Measurements from ENCODE around the gene CDSN. TPM values are rescaled to one million over a fixed set of nuclear protein-coding genes. Genes with fewer than 3 reads are reported as not detected.

Gene CDSN
- polyA plus RNA-seq, 1 experiment, result not detected

DNA sequence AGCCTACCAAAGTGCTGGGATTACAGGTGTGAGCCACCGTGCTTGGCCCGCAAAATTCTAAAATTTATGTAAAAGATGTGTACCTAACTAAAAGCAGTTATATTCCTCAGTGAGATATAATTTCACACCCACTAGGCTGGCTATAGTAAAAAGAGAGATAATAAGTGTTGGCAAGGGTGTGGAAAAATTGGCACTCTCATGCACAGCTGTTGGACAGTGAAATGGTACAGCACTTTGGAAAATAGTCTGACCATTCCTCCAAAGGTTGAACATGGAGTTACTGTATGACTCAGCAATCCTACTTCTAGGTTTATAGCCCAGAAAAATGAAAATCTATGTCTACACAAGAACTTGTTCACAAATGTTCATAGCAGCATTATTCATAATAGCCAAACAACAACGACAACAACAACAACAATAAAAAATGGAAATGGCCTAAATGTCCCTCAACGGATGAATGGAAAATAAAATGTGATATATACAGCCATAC is 21.8 kb downstream of the CDSN start:
- Histone ChIP-seq H3K27me3 (ENCODE audit: control insufficient read depth, insufficient read depth, low read length) (peaks cover 6% of the 10 kb centered on the region), H3K27ac (ENCODE audit: low read depth, low read length) (no peak overlapping the region), H3K9me3 (ENCODE audit: control insufficient read depth, insufficient read depth, low read length) (no peaks in the 10 kb centered on the region), H3K4me3 (ENCODE audit: low read depth, low read length) (no peak overlapping the region)
- CTCF ChIA-PET, result interaction anchor here (0.8 to 1.5 kb wide), 3 partner anchors 11 to 270 kb away, joined by 3 to 5 read pairs (median 4); no protein-coding TSS in a partner anchor
- TF ChIP-seq, protein P1, sequence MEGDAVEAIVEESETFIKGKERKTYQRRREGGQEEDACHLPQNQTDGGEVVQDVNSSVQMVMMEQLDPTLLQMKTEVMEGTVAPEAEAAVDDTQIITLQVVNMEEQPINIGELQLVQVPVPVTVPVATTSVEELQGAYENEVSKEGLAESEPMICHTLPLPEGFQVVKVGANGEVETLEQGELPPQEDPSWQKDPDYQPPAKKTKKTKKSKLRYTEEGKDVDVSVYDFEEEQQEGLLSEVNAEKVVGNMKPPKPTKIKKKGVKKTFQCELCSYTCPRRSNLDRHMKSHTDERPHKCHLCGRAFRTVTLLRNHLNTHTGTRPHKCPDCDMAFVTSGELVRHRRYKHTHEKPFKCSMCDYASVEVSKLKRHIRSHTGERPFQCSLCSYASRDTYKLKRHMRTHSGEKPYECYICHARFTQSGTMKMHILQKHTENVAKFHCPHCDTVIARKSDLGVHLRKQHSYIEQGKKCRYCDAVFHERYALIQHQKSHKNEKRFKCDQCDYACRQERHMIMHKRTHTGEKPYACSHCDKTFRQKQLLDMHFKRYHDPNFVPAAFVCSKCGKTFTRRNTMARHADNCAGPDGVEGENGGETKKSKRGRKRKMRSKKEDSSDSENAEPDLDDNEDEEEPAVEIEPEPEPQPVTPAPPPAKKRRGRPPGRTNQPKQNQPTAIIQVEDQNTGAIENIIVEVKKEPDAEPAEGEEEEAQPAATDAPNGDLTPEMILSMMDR (IDR thresholded peaks at IDR 0.05; ENCODE audit: low read depth, low read length), result no peak
- DNase-seq (ENCODE audit: low read depth, low spot score), result no peak
- POLR2A ChIA-PET, result no interaction called here

DNA sequence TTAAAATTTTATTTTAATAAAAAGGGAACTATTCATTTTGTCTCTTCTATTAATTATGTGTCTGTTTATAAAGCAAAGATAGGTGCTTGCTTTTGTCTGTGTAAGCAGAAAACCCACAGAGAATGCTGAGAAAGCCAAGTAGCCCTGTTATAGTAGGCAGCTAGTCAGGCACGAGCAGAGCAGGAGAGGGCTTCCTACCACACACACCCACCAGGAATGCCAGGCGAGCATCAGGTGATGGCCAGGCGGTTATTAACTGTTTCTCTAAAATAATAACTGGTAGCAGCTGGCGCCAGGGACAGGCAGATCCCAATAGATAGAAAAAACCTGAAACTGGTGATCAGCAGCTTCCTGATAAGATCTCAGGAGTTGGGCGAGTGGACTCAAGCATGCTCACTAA is 23.6 kb downstream of the CDSN start:
- DNase-seq (ENCODE audit: low read depth, low spot score), result no peak
- ChIA-PET CTCF (interaction anchor here (0.7 to 1.7 kb wide), 3 partner anchors 9 to 552 kb away, joined by 3 to 13 read pairs (median 3); no protein-coding TSS in a partner anchor), POLR2A (no interaction called here)
- H3K4me3 ChIP-seq (ENCODE audit: low read depth, low read length), result no peak overlapping the region
- H3K27me3 ChIP-seq (ENCODE audit: control insufficient read depth, insufficient read depth, low read length), result peaks cover 6% of the 10 kb centered on the region
- H3K9me3 ChIP-seq (ENCODE audit: control insufficient read depth, insufficient read depth, low read length), result no peaks in the 10 kb centered on the region
- no peak overlapping the region for H3K27ac ChIP-seq (ENCODE audit: low read depth, low read length)
- TF ChIP-seq, protein P1 (IDR thresholded peaks at IDR 0.05; ENCODE audit: low read depth, low read length), result no peak

DNA sequence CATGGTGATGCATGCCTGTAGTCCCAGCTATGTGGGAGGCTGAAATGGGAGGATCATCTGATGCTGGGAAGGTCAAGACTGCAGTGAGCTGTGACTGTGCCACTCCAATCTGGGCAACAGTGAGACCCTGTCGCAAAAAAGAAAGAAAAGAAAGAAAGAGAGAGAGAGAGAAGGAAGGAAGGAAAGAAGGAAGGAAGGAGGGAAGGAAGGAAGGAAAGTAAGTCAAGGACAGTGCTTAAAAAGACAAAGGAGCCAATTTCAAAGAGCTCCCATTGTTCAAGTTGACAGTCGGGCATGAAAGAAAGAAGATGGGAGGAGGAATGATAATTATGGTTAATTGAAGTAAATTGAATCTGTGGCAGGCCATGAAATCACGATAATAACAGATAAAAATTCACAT is 24.0 kb downstream of the CDSN start:
- no peak overlapping the region for H3K27ac ChIP-seq (ENCODE audit: low read depth, low read length)
- no peak for DNase-seq (ENCODE audit: low read depth, low spot score)
- no peak overlapping the region for H3K4me3 ChIP-seq (ENCODE audit: low read depth, low read length)
- H3K27me3 ChIP-seq (ENCODE audit: control insufficient read depth, insufficient read depth, low read length), result peaks cover 6% of the 10 kb centered on the region
- POLR2A ChIA-PET, result no interaction called here
- TF ChIP-seq, protein P1 (IDR thresholded peaks at IDR 0.05; ENCODE audit: low read depth, low read length), result no peak
- CTCF ChIA-PET, result interaction anchor here (0.7 to 1.7 kb wide), 3 partner anchors 9 to 551 kb away, joined by 3 to 13 read pairs (median 3); no protein-coding TSS in a partner anchor
- H3K9me3 ChIP-seq (ENCODE audit: control insufficient read depth, insufficient read depth, low read length), result no peaks in the 10 kb centered on the region

DNA sequence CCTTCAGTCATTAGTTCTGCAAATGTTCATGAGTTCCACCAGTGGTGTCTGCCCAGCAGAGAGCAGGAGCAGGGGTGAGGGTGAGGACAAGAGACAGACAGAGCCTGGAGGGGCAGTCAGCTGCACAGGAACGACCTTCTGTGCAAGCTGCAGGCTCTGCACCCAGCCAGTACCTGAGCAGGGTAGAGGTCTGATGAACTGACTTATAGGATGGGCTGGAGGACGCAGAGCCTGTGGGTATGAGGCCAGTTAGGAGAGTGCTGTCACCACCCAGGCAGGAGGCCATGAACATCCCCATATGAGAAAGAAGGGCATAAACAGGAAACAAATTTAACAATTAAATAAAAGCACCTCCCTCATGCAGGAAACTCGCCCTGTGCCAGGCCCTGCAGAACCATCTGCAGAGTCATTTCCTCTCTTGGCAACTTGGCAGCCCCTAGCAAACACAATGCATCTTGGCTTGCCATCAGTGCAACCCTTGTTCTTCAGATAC is 25.8 kb downstream of the CDSN start:
- Histone ChIP-seq H3K9me3 (ENCODE audit: control insufficient read depth, insufficient read depth, low read length) (no peaks in the 10 kb centered on the region), H3K4me3 (ENCODE audit: low read depth, low read length) (no peak overlapping the region), H3K27ac (ENCODE audit: low read depth, low read length) (no peak overlapping the region), H3K27me3 (ENCODE audit: control insufficient read depth, insufficient read depth, low read length) (peaks cover 4% of the 10 kb centered on the region)
- ChIA-PET CTCF (interaction anchor here (1.0 kb wide), 1 partner anchor 38 kb away, joined by 3 read pairs; no protein-coding TSS in a partner anchor), POLR2A (no interaction called here)
- TF ChIP-seq, protein P1 (IDR thresholded peaks at IDR 0.05; ENCODE audit: low read depth, low read length), result no peak
- no peak for DNase-seq (ENCODE audit: low read depth, low spot score)

DNA sequence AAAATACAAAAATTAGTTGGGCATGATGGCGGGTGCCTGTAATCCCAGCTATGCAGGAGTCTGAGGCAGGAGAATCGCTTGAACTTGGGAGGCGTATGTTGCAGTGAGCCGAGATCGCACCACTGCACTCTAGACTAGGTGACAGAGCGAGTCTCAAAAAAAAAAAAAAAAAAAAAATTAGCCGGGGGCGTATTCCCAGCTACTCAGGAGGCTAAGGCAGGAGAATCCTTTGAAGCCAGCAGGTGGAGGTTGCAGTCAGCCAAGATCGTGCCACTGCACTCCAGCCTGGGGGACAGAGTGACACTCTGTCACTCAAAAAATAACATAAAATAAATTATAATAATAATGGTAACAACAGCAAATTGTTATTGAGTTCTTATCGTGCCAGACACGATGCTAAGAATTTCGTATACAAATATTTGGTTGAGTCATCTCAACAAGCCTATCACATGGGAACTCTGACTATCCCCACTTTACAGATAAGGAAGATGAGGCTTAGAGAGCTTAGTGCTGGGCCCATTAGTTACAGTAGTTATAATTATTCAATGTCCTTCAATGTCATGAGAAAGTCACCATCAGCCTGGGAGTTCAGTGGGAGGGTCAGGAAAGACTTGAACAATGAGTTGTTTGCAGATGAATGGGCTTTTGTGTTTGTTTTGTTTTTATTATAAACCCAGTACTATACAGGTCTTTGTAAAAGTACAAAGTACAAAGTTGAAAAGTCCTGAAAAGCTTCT is 27.3 kb downstream of the CDSN start:
- no peak overlapping the region for H3K4me3 ChIP-seq (ENCODE audit: low read depth, low read length)
- TF ChIP-seq, protein P1 (IDR thresholded peaks at IDR 0.05; ENCODE audit: low read depth, low read length), result no peak
- peaks cover 4% of the 10 kb centered on the region for H3K27me3 ChIP-seq (ENCODE audit: control insufficient read depth, insufficient read depth, low read length)
- no peaks in the 10 kb centered on the region for H3K9me3 ChIP-seq (ENCODE audit: control insufficient read depth, insufficient read depth, low read length)
- CTCF ChIA-PET, result interaction anchor here (0.9 to 4.0 kb wide), 8 partner anchors 13 to 561 kb away, joined by 3 to 19 read pairs (median 4); partner anchors contain the start of gene VARS2
- no peak overlapping the region for H3K27ac ChIP-seq (ENCODE audit: low read depth, low read length)
- POLR2A ChIA-PET, result interaction anchor here (0.7 to 1.2 kb wide), 2 partner anchors 21 to 179 kb away, joined by 4 to 6 read pairs; partner anchors contain the start of gene VARS2
- no peak for DNase-seq (ENCODE audit: low read depth, low spot score)

Measured in AG04450 (cell line).